ENCODE measurements around the gene TRA2B. TPM values are rescaled to one million over a fixed set of nuclear protein-coding genes. Genes with fewer than 3 reads are reported as not detected.

TRA2B gene
- total RNA-seq, 4 donors from 2014 or later: 117 to 217 (median 144) TPM

DNA sequence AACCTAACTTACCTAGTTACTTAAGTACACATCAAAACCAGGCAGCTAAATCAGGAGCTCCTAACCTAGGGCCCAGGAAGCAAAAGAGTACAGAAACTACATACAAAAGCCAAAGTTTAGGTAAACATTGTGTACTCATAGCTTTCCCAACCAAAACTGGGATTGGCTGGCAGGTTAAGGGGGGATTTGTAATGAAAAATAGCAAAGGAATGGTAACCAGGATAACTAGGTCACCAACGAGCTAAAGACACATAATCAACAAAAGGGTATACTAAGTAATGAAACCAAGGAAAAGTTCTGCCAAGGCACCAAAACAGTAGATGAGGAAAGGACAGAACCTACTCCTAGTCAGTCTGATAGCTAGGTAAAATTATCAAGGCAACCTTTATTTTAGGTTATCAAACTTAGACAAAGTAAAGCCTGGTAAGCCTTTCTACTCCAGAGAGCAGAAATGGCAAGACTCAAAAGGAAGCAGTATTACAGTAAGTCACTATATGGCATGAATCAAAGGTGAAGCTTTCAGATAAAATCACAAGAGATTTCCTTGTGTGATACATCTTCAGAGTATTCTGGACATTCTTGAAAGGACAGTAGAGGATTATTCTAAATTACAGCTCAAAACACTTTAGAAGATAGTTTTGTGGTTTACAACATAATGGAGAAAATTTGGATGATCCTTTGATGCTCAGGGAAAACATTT is 10.2 kb downstream of the TRA2B start:
- no peak for TF ChIP-seq POLR2A (IDR thresholded peaks at IDR 0.05)
- TF ChIP-seq, protein P1, sequence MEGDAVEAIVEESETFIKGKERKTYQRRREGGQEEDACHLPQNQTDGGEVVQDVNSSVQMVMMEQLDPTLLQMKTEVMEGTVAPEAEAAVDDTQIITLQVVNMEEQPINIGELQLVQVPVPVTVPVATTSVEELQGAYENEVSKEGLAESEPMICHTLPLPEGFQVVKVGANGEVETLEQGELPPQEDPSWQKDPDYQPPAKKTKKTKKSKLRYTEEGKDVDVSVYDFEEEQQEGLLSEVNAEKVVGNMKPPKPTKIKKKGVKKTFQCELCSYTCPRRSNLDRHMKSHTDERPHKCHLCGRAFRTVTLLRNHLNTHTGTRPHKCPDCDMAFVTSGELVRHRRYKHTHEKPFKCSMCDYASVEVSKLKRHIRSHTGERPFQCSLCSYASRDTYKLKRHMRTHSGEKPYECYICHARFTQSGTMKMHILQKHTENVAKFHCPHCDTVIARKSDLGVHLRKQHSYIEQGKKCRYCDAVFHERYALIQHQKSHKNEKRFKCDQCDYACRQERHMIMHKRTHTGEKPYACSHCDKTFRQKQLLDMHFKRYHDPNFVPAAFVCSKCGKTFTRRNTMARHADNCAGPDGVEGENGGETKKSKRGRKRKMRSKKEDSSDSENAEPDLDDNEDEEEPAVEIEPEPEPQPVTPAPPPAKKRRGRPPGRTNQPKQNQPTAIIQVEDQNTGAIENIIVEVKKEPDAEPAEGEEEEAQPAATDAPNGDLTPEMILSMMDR (IDR thresholded peaks at IDR 0.05): no peak
- peaks cover 12 to 69% (median 38%) of the 10 kb centered on the region in 4 donors for H3K4me1 ChIP-seq
- no peaks in the 10 kb centered on the region for H3K27me3 ChIP-seq
- H3K4me3 ChIP-seq: peak overlapping the region in 1 of 4 donors; percentile 28
- H3K27ac ChIP-seq: peak overlapping the region in 3 of 4 donors; percentile 11 to 68 (median 57)
- DNase-seq: no peak
- H3K9me3 ChIP-seq: no peaks in the 10 kb centered on the region
- H3K36me3 ChIP-seq: peaks cover 0 to 41% (median 0%) of the 10 kb centered on the region in 3 donors

- Histone ChIP-seq H3K27ac (peak overlapping the region in 3 of 4 donors; percentile 15 to 68 (median 42)), H3K27me3 (no peaks in the 10 kb centered on the region), H3K4me1 (peaks cover 12 to 59% (median 33%) of the 10 kb centered on the region in 4 donors), H3K36me3 (peaks cover 0 to 53% (median 2%) of the 10 kb centered on the region in 3 donors), H3K9me3 (no peaks in the 10 kb centered on the region), H3K4me3 (peak overlapping the region in 2 of 4 donors; percentile 15 to 19)
- peak in 1 of 3 donors; percentile 65 for DNase-seq
- TF ChIP-seq, protein P1 (IDR thresholded peaks at IDR 0.05): no peak
- no peak for TF ChIP-seq POLR2A (IDR thresholded peaks at IDR 0.05)
These were observed 11.4 kb downstream of the TRA2B start for GRCh38 chr3:185926445-185926844.

DNA sequence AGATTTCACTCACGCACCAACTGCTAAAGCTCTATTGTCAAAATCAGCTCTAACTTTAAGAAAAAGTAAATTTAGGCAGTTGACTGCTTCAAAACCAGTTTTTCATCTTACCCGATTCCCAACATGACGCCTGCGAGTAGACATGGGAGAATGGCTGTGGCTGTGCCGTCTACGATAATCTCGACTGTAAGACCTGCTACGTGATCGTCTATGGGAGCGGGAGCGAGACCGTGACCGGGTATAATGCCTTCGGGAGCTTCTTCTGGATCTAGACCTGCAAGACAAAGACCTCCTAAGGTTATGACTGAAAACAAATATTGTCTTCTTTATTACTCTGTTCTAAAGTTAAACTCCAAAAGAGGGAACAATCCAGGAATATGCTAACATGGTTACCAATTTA is 12.5 kb downstream of the TRA2B start:
- H3K36me3 ChIP-seq: peaks cover 0 to 61% (median 3%) of the 10 kb centered on the region in 3 donors
- no peaks in the 10 kb centered on the region for H3K9me3 ChIP-seq
- H3K4me3 ChIP-seq: no peak overlapping the region
- TF ChIP-seq, protein P1 (IDR thresholded peaks at IDR 0.05): no peak
- no peak for TF ChIP-seq POLR2A (IDR thresholded peaks at IDR 0.05)
- H3K4me1 ChIP-seq: peaks cover 8 to 48% (median 26%) of the 10 kb centered on the region in 4 donors
- no peak overlapping the region for H3K27ac ChIP-seq
- no peak for DNase-seq
- no peaks in the 10 kb centered on the region for H3K27me3 ChIP-seq

DNA sequence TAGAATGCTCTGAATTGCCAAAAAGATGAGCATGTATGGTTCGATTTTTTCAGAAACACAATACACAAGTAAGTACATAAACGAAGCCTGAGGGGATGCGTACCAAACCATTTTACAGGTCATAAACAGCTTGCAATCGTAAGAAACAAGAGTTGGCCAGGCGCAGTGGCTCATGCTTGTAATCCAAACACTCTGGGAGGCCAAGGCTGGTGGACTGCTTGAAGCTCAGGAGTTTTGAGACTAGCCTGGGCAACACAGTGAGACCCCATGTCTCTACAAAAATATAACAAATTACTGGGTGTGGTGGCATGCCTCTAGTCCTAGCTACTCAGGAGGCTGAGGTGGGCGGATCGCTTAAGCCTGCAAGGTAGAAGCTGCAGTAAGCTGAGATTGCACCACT is 13.4 kb downstream of the TRA2B start:
- no peaks in the 10 kb centered on the region for H3K9me3 ChIP-seq
- H3K4me3 ChIP-seq: no peak overlapping the region
- H3K4me1 ChIP-seq: peaks cover 2 to 38% (median 17%) of the 10 kb centered on the region in 4 donors
- H3K27me3 ChIP-seq: no peaks in the 10 kb centered on the region
- H3K36me3 ChIP-seq: peaks cover 0 to 69% (median 3%) of the 10 kb centered on the region in 3 donors
- no peak for DNase-seq
- TF ChIP-seq, protein P1 (IDR thresholded peaks at IDR 0.05): no peak
- TF ChIP-seq POLR2A (IDR thresholded peaks at IDR 0.05): no peak
- H3K27ac ChIP-seq: no peak overlapping the region

DNA sequence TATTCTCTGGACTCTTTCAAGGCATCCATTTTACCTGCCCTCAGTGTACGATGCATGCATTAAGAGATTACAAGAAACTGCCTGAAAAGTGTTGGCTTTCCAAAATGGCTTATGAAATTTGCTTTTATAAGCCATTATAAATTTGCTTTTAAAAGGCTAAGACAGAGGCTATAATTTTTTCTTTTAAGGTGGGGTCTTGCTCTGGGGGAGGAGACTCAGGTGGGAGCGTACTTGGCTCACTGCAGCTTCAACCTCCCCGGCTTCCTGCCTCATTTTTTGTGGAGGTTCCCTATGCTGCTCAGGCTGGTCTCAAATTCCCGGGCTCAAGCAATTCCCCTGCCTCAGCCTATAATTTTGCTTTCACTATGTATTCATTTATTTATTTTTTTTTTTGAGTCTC is 17.6 kb downstream of the TRA2B start:
- Histone ChIP-seq H3K27me3 (no peaks in the 10 kb centered on the region), H3K36me3 (peaks cover 0 to 100% (median 3%) of the 10 kb centered on the region in 3 donors), H3K9me3 (no peaks in the 10 kb centered on the region), H3K4me1 (no peaks in the 10 kb centered on the region), H3K4me3 (no peak overlapping the region), H3K27ac (no peak overlapping the region)
- DNase-seq: no peak
- TF ChIP-seq POLR2A (IDR thresholded peaks at IDR 0.05): no peak

- Histone ChIP-seq H3K9me3 (no peaks in the 10 kb centered on the region), H3K27me3 (no peaks in the 10 kb centered on the region), H3K4me1 (no peaks in the 10 kb centered on the region)
These were observed 21.6 kb downstream of the TRA2B start for GRCh38 chr3:185916042-185916833.

More at GRCh38 chr3:185916042-185916833, 21.6 kb downstream of the TRA2B start:
- H3K27ac ChIP-seq: no peak overlapping the region
- H3K4me3 ChIP-seq: no peak overlapping the region
- peaks cover 0 to 79% (median 0%) of the 10 kb centered on the region in 3 donors for H3K36me3 ChIP-seq
- TF ChIP-seq POLR2A (IDR thresholded peaks at IDR 0.05): no peak
- TF ChIP-seq, protein P1 (IDR thresholded peaks at IDR 0.05): no peak
- DNase-seq: no peak

All from Peyer's patch (tissue), 4 donors.